ENCODE data around the gene HLCS.

The HLCS gene

DNA sequence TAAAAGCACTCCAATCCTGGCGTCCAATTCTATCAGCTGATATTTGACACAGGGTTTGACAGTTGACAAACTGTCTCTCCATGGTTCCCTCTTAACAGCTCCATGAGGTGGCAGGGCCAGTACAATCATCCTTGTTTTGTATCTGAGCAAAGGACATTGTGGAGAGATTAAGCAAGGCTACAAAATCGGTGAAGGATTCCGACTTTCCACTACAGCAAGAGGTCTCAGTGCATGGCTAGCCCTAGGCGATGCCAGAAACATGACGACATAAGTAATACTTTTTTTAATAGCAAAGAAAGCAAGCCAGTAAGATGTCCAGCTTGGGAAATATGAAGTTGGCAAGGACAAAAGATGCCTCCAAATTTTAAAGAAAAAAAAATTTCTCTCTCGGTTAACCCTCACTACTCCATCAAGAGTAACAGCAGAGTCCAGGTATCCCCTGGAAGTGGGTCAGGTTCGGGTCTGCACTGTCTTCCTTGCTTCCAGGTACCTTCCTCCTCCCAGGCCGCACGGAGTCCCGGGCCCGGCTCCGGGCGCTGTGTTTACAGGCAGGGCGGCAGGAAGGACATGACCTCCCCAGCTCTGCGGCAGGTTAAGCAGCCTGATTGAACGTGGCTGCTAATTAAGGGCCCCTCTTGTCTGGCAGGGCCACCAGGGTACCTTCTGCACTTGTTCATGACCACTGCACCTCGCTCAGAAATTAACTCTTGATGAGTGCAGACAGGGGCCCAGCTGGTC is 161.4 kb downstream of the HLCS start:
- no peak for DNase-seq

DNA sequence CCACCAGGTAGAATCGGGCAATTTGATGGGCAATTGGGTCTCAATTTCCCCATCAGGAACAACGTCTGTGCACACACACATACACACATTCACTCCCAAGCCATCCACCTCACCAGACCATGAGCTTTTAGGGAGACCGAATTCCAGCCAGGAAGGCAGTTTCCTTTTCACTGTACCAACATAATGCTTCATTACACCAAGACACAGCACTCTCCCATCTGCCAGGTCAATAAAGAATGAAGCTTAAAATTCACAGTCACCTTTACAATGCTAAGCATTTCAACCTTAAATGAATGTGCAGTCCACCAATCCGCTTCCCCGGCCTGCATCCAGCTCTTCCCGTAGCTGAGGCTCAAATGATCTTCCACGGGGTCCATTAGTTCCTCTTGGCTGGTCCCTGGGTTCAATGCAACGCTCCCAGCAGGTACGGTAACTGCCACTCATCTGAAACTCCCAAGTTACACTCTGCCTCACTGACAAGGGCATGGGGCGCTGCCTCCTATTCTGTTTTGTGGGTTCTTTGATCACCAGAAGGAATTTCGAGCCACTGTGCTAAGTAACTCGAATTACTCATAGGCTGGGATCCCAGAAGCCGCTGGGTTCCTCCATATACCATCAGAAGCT is 162.5 kb downstream of the HLCS start:
- DNase-seq, result no peak

DNA sequence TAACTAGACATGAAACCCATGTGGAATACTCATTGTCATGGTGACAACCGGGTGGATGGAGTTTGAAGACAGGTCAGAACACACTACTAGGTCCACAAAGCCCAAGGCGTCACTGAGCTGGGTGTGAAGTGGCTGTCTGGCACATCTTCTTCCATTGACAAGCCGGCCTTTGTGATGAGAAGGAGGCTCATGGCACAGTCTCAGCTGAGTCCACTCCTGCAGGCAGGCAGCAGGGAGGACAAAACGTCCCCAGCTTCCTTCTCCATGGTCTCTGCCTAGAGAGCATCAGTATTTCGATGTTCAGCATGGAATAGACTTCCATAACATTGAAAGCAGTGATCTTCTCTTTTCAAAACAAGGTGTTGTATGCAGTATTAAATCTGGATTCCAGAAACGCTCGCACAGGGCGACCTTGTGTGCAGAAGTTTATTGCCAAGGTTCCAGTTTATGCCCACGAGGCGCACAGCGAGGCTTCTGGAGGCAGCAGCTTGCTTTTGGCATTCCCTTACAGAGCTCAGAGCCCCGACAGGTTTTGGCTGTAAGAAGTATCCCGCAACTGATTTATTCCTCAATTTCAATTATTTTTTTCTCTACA is 163.3 kb downstream of the HLCS start:
- no peak for DNase-seq

DNA sequence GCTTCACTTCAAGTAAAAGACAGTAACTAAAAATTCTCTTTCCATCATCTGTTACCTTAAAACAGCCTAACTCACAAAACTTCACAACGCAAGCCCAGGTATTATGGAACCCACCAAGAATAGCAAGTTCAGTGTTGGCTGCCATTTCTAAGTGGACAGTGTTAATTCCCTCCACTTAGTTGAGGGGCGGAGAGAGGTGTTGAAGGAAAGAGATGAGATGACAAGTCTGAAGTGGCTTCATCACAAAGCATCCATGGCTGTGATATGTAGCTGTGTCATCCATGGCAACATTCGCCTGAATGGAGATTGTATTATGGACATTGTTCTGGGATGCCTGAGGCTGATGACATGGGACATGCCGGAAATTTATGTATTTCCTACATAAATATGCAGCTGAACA is 165.7 kb downstream of the HLCS start:
- no peak for DNase-seq

DNA sequence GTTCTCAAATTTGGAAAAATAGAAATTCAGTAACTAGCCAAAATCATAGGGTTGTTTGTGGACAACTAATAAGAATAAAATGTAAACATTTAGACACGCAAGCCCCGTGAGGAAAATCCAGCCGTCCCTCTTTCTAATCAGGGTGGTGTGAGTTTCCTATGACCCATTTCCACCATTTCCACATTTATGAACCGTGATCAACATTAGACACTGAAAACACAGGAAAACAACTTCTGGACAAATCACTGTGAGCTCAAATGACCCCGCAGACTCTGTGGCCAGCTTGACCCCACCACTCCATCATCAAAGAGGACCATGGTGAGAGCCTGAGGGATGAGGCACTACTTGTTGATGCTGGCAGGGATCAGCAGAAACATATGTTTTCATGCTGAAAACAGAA is 166.6 kb downstream of the HLCS start:
- DNase-seq, result no peak

DNA sequence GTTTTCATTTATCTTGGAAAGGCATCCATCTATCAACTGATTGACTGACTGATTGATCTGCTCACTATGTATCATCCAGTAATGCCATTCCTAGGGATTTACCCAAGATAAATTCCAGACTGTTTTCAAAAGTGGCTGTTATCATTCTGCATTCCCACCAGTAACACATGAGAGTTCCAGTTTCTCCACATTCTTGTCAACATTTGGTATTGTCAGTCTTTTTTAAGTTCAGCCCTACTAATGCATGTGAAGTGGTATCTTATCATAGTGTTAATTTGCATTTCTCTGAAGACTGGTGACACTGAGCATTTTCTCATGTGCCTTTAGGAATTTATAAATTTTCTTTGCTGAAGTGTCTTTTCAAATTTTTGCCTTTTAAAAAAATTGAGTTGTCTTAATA is 168.0 kb downstream of the HLCS start:
- no peak for DNase-seq

DNA sequence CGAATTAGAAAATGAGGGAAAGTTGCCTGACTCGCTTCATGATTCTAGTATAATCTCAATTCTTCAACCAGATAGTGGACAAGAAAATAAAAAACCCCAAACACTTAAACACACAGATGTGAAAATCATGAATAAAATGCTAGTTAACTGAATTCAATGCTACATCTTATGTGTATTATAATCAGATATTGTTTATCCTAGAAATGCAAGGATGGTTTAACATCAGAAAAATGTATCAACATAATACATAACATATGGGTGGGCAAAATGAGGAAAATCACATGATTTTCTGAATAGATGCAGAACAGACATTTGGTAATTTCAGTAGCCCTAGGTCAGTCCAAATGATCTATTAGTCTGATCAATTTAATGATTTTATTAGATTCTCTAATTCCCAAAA is 170.4 kb downstream of the HLCS start:
- DNase-seq, result no peak

DNA sequence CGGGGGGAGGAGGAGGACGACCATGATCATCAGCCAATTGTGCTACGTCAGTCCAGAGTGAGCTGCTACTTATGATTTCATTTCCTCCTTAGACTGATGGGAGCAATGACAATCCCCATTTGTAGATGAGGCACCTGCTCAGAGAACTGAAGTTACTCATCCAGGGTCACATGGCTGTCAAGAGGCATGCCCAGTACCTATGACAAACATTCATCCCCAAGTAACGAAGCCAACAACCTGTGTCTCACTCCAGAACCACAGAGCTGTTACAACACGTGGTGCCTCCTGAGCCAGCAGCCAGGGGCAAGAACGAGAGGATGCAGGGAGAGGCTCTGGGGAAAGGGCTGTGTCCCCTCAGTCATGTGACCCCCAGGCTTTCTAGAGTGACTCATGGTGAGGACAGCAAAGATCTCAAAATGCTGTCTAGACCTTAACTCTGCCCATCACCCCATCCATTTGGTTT is 173.9 kb downstream of the HLCS start:
- no peak for DNase-seq

DNA sequence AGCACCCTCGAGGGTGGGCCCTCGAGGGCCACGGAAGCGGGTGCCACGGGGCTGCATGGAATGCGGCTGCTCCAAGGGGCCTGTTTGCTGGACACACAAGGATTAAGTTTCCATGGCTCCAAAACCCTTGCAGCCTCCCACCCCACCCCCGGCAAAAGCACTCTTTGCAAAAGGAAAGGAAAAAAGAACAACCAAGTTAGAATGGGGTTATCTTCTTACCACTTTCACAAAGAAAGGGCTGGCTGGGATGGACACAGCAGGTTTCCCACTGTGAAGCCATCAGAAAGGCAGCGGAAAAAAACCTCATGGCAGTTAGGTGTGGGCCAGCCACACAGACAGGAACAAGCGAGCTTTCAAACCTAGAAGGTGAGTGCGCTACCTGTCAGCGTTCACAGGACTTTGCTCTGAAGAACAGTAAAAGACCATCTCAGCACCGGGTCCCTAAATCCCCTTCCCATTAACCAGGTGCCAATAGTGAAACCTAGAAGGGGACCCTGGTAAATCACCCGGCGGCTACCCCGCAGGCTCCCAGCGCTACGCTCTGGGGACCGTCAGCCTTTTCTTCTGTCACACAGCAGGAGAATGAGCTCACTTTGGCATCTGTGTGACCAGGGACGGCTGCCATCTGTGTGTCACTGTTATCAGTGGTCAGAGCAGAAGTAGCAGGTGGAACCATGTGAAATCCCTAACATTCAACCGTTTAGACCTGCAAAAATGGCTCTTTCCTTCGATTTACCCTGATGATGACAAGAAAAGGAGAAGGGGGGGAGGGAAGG is 174.6 kb downstream of the HLCS start:
- DNase-seq, result no peak

DNA sequence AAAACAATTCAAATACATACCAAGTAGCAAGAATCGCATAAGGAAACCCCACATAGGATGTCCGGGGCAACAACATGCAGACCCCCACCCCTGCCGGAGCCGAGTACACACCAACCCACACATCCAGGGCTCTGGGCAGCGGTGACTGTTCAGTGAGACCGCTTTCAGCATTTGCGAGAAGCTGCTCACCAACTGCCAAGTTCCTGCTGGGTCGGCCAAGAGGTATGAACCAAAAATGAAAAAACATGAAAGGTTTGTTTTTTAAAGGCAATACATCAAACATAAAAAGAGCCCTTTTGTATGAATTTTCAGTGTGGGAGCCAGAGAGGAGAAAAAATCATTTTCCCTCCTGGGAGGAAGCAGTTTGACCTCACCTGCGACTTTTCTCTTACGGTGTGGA is 175.3 kb downstream of the HLCS start:
- DNase-seq, result no peak

DNA sequence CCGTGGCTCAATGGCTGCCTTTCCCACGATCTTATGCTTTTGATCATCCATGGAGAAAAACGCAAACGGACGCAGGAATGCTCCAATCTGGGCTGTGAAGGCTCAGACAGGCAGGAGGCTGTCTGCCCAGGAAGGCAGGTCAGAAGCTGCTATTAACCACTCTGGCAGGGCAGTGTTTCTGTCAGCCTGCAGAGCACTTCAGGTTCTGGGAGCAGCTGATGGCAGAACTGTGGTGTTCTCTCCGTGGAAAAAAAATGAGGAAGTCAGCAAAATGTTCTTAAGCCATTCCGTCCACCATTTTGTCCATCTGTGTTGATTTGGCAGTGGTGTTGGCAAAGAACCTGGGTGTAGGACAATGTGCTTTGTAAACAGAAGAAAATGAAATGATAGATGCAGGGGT is 175.9 kb downstream of the HLCS start:
- DNase-seq, result no peak

DNA sequence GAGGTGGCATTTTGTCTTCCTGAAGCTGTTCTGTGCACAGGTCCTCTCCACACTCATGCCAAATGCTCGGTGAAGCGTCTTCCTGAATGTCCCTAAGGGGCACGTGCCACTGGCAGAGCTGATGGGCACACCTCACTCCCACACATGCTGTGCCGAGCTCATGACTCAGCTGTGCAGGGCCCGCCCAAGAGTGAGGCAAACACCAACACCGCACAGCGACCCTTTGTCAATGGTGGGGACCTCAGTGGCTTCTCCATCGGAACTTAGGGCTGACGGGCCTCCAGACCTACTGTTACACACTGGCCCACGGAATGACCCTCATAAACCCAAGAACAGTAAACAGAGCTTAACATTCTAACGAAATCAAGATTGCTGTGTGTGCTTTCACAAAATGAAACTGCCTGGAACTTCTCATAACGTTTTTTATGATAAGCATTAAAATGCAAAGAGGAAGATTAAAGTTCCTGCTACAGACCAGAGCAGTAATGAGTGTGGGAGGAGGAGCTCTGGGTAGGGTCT is 178.3 kb downstream of the HLCS start:
- DNase-seq, result no peak

DNA sequence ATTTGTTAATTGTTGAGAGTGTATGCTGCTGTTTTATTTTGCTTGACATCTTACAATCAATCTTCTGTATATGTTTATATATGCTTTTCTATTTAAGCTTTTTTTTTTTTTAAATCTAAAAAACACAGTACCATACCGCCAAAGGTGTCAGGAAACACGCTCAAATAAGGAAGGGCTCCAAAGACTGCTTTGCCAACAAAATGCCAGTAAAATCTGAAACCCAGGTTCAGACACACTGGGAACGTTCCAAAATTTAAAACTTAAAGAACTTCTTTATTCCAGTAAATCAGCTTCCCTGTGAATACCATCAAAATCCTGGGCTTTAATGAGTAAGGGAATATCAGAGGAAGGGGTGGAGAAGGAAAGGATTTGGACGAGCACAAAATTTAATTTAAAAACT is 180.3 kb downstream of the HLCS start:
- DNase-seq, result no peak

DNA sequence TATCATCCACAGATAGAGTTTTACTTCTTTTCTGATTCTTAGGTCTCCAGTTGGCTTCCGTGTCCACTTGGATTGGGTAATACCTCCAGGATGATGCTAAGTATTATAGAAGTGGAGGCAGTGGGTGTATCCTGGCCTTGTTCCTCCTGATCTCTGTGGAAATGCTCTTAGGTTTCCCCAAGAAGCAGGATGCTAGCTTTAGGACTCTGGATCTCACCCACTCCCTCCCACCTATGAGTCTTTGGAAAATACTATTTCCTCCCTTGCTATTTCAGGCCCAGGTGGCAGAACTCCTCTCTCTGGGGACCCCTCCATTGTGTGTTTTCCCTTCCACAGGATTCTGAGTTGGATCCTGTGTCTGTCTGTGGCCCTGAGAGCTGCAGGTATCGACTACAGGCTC is 180.9 kb downstream of the HLCS start:
- no peak for DNase-seq

DNA sequence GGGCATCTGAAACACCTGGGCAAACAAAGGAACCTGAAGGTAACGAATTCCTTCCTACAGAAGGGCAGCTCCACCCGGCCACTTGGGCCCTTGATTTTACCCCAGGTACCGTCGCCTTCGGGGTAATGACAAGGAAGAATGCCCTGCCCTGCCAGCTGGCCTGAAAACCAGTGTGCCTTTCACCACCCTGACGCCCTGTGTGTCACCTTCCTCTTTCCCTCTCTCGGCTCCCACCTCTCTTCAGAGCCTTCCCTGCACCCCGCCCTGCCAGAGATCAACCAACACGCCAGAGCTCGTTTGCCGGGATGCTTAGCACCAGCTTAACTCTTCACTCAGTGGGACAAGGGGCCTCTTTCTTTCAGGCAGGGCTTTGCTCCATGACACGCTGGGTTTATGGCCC is 181.5 kb downstream of the HLCS start:
- DNase-seq, result no peak

DNA sequence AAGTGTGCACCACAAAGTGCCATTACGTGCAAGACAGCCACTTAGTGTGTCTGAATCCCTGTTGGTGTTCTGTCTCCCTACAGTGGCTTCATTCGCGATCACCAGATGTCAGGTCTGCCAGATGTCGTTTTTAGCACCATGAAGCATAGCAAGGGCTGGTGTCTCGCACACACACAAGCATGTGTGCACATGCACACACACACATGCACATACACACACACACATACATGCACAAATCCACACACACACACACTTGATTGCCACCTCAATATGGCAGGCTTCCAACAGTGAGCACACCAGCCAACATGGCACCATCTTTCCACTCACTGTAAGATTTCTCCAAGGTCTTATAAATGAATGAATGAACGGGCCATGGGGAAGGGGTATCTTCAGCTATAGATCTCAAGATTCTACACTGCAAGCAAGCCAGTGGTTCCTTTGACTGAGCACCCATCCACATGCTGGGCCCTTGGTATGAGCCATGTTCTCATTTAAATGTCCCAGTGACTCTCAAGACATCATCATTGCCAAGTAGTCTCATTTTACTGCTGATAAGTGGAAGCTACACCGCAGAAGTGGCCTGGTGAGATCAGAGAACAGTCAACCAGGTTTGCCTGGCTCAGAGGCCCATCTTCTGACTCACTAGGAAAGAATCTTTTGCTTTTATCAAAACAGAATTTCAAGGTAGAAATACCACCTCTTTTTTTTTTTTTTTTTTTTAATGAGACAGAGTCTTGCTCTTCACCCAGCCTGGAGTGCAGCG is 182.7 kb downstream of the HLCS start:
- no peak for DNase-seq

DNA sequence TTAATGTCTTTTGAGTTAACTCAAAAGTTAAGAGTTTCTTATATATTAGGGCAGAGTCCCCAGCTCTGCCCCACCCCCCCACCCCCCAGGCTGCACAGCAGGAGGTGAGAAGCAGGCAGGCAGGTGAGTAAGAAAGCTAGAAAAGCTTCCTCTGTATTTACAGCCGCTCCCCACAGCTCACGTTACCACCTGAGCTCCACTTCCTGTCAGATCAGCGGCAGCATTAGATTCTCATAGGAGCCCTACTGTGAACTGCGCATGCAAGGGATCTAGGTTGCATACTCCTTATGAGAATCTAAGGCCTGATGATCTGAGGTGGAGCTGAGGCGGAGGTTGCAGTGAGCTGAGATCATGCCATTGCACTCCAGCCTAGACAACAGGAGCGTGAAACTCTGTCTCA is 185.6 kb downstream of the HLCS start:
- no peak for DNase-seq

DNA sequence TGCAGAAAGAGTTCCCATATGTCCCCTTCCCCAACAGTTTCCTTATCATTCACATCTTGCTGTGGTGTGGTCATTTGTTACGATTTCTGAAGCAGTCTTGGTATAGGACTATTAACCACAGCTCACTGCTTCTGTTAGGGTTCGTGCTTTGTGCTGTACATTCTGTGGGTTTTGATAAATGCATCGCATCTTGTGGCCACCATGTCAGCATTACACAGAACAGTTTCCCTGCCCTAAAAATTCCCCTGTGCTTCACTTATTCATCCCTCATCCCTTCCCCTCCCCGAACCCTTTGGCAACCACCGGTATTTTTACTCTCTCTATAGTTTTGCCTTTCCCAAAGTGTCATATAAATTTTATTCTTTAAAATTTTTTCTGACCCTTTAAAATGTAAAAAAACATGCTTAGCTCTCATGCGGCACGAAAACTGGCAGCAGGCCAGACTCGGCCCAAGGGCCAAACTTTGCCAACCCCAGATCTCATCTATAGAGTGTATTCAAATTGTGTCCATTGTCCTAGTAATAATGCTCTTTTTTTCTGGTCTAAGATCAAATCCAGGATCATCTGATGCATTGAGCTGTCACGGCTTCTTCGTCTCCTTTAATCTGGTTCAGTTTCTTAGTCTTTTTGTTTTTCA is 189.4 kb downstream of the HLCS start:
- no peak for DNase-seq

DNA sequence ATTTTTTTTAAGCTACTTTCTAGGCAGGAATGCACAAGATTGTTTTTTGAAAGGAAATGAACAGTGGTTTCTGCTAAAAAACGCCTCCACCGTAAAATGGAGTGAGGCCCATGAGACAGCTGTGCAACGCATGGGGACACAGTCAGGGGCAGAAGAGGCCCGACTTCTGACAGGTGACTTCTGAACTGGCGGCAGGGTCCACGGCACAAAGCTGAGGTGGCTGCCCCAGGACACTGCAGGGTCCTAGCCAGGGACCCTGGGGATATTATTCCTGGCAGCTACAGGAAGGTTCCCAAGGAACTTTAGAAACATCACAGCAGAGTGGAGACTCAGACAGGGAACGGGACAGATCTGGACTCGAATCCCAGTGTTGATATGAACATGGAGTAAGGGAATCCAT is 192.5 kb downstream of the HLCS start:
- no peak for DNase-seq

DNA sequence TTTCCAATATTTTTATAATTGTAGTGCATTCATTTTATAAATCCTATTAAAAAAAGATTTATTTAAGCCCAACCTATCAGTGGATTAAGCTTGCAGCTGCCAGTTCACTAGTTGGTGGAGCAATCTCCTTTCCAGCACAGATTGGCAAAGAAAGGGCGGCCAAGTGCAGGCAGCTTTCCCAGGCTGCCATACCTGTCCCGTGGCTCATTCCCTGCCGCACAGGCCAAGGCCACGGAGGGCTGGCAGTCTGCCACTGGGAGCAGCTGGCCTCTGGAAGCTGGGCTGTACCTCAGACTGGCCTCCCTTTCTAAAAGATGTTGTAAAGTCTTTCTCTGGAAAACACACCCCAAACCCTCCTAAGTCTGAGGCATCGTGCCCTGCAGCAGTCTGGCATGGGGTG is 193.4 kb downstream of the HLCS start:
- DNase-seq, result no peak

DNA sequence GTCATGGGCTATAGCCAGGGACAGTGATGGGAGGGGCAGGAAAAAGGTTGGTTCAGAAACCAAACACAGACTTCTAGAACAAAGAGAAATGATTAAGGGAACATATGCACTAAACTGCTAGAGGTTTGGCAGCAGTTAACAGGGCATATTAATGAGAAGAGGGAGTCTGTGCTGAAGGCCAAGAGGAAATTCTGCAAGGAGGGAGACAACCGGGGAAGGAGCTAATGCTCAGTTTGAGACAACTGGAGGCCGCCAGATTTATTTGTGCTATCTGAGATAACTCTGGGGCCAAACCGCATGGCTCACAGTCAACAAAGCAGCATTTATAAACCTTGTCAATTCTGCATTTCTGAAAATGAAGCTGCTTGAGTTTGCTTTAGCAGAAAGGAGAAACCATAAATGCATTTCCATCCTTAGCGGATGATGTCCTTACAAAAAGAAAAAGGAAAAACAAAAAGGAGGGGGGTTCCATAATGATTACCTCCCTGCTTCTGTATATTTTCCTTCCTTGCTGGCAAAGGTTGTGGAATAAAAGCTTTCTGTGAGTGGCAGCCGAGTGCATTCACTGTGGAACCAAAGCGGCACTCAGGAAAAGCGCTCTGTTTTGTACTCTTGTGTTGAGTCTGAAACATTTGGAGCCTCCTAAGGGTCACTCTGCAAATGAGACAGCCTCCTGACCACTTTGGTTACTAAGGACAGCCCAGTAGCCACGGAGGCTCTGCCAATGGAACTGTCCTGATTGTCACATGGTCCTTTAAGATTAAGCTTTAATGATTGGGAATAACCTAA is 197.2 kb downstream of the HLCS start:
- no peak for DNase-seq
